Measurements from ENCODE around the gene TNFAIP8L3. TPM values are rescaled to one million over a fixed set of nuclear protein-coding genes. Genes with fewer than 3 reads are reported as not detected.

The TNFAIP8L3 gene
- total RNA-seq, 2 donors from 2014 or later = 0.87 to 3.5 TPM

Other genes with a start within 250 kb of the TNFAIP8L3 start
- gene AP4E1, start 186.2 kb downstream of the TNFAIP8L3 start, total RNA-seq = 1 to 10 TPM; 6.1 to 9.2 TPM
- gene CYP19A1, start 243.7 kb upstream of the TNFAIP8L3 start, total RNA-seq = 1 to 10 TPM in 1 of 2 donors, not detected in 1; 4.4 TPM
- gene GLDN, start 246.7 kb upstream of the TNFAIP8L3 start, total RNA-seq = 1 to 10 TPM; 1.2 to 1.4 TPM